ENCODE measurements around the gene CCDC85B. TPM values are rescaled to one million over a fixed set of nuclear protein-coding genes. Genes with fewer than 3 reads are reported as not detected.

Gene CCDC85B
- total RNA-seq, 1 donor from 2014 or later = 12.2 TPM

DNA sequence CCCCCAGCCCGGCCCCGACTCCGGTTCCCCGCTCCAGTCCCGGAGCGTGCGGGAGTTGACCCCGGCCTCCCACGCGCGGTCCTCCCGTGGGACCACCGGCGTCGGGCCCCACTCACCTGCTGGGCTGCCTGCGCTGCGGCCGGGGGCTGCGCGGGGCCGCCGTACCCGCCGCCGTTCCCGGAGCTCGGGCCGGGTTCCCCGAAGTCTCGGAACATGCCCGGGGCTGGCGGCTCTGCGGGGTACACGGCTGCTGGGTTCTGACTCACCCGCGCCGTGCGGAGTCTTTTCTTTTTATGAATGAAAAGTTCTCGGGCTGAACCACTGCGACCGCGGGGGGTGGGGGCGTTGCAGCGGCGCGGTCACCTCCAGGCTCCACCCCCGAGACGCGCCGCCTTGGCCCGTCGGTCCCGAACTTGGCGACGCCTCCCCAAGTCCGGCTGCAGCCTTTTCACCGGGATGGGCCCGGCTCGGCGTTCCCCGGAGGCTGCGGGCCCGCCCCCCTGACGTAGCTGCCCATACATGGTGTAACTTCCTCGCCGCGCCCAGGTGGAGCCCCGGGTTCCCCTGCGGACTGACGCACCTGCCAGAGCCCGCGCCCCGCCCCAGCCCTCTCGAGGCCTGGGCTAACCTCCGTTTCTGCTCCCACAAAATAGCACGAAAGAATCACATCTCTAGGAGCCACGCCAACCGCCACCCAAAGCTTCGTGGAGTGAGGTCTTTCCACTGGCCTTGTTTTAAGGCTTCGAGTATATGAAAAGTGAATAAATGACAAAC is 9.8 kb downstream of the CCDC85B start, which contains the start of gene FOSL1:
TSS of gene FOSL1 (minus strand) at position 264 of the 774 bp plus-strand sequence. CDS start at position 215, 49 bp downstream.
- peak; percentile 76 to 94 for DNase-seq (ENCODE audit: low spot score in 2 of 2)
- FAIRE-seq = no peak

DNA sequence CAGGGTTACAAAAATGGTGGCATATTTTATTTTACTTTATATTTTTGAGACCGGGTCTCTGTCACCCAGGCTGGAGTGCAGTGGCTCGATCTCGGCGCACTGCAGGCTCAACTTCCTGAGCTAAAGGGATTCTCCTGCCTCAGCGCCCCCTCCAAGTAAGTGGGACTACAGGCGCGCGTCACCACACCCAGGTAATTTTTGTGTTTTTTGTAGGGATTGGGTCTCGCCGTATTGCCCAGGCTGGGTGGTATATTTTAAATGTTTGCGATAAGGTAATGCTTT is 10.4 kb downstream of the CCDC85B start:
- FAIRE-seq (no peak), DNase-seq (ENCODE audit: low spot score in 2 of 2) (no peak)

DNA sequence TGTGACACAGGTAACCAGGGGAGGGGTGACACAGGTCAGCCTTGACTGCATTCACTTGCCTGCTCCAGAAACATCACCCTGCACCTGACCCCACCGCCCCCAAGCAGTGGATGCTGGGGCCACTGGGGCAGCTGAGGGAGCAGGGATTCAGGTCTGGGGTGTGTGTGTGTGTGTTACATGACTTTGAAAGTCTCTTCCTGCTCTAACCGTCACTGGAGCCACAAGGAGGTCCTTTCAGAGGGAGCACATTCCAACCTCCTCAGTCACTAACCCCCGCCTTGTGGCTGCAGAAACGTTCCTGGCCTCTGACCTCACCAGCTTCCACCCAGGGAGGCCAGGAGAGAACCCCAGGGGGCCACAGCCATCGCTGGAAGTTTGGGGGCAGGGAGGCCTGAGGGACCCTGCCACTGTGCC is 12.6 kb downstream of the CCDC85B start:
- DNase-seq (ENCODE audit: low spot score in 2 of 2) (no peak), FAIRE-seq (no peak)

DNA sequence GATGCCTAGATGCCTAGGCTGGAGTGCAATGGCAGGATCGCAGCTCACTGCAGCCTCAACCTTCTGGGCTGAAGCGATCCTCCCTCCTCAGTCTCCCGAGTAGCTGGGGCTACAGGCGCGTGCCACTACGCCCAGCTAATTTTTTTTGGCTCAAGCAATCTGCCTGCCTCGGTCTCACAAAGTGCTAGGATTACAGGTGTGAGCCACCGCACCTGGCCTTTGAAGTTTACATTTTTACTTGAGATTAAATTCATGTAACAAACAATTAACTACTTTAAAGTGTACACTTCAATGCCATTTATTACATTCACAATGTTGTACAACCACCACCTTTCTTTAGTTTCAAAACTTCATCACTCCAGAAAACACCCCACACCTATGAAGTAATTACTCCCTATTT is 13.2 kb downstream of the CCDC85B start:
- DNase-seq (ENCODE audit: low spot score in 2 of 2) = no peak

DNA sequence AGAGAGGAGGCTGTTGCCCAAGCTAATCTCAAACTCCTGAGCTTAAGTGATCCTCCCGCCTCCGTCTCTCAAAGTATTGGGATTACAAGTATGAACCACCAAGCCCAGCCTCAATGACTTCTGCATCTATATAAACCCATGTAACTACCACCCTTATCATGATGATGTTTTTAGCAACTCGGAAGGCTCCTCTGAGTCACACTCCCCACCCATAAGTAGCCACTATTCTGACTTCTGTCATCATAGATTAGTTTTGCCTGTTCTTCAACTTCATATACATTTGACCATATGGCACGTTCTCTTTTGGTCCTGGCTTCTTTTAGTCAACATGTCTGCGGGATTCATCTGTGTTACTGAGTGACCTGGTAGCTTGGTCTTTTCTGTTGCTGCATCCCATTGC is 16.1 kb downstream of the CCDC85B start:
- FAIRE-seq (no peak), DNase-seq (ENCODE audit: low spot score in 2 of 2) (no peak)

More for the DNA sequence above, 13.2 kb downstream of the CCDC85B start:
- FAIRE-seq = no peak

DNA sequence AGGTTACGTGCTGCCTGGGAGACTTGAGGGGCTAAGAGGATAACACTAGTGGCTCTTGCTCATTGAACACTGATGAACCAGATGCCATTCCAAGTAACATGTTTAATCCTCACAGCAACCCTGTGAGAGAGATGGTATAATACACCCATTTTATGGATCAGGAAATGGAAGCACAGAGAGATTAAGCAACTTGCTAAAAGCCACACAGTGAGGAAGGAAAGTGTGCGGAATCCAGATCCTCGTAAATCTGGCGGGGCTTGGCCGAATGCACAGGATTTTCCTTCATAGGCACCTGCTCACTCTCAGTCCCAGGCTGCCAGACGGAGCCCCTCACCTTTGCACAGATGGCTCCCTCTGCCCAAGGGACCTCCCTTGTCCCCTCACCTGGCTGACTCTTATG is 17.4 kb downstream of the CCDC85B start:
- no peak for FAIRE-seq
- no peak for DNase-seq (ENCODE audit: low spot score in 2 of 2)

DNA sequence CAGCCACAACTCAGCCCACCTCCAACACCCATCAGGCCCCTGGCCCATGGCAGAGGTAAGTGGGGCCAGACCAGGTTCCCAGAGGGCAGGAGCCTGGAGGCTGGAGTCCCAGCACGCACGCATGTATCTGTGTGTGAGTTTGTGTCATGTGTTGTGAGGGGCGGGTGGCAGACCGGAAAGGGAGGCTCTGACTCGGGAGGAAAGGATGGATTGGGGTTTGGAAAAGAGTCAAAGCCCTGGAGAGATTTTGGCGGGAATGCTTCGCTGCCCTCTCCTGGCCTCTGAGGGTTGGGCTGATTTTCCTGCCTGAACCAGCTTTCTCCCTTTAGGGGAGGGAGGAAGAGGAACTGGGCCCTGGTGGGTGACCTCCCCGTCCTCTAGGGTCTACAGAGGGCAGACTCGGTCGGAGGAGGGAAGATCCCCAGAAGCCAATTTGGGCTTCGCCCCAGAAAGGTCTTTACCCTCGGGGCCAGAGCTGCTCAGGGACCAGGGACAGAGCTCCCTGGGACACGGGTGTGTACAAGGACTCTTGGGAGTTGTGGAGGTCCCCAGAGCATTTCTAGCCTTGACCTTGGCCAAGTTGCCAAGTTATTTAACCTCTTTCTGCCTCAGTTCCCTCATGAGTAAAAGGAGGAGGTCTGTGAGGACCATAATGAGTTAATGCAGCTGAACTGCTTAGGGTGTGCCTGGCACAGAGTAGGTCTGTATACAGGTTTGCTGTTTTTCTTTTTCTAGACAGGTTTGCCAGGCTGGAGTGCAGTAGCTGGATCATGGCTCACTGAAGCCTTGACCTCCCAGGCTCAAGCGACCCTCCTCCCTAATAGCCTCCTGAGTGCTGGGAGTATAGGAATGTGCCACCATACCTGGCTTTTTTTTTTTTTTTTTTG is 21.5 kb downstream of the CCDC85B start:
- peak in 1 of 2 donors; percentile 67 for DNase-seq (ENCODE audit: low spot score in 2 of 2)
- FAIRE-seq = no peak

DNA sequence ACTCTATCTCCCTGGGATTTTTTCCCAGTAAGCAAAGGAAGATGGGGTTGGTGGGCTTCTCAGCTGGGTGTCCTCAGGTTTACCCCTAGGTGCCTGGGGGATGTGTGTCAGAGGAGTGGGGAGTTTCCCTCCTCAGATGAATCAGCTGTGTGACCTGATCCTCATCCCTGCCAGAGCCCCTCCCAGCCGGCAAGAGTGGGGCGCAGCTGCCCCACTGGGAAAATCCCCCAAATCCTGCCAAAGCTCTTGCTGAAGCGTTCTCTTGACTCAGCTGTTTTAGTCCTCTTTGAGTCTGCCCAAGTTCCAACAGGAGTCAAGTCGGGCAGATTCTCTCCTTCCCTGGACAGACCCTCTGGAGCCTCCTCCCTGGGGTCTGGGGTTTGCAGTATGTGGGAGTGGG is 22.4 kb downstream of the CCDC85B start:
- no peak for DNase-seq (ENCODE audit: low spot score in 2 of 2)
- no peak for FAIRE-seq

DNA sequence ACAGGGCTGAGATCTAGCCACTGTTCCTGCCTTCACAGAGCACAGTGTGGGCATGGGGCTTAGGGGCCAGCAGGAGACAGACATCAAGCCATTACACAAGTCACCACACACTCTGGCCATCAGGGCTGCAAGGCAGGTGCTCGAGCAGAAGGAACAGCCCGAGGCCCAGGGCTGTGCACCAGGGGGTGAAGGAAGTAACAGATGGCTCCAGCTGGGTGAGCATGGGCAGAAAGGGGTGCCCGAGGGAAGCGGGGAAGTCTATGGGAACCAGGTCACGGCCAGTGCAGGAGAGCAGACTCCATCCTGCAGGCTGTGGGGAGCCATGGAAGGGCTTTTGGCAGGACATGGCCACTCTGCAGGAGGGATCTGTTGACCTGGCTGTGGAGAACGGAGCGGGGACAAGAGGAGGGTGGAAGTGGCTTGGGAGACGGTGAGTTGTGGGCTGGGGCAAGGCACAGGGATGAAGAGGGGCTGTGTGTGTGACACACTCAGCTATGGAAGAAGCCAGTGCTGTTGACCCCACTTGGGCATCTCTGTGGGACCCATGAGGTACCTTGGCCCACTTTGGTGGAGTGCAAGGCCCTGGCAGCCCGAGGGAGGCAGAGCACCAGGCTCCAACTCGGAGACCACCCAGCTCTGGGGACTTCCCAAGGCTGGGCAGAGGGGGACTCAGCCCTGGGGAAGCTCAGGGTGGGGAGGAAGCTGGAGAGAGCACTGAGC is 24.8 kb downstream of the CCDC85B start:
- FAIRE-seq (no peak), DNase-seq (ENCODE audit: low spot score in 2 of 2) (no peak)

DNA sequence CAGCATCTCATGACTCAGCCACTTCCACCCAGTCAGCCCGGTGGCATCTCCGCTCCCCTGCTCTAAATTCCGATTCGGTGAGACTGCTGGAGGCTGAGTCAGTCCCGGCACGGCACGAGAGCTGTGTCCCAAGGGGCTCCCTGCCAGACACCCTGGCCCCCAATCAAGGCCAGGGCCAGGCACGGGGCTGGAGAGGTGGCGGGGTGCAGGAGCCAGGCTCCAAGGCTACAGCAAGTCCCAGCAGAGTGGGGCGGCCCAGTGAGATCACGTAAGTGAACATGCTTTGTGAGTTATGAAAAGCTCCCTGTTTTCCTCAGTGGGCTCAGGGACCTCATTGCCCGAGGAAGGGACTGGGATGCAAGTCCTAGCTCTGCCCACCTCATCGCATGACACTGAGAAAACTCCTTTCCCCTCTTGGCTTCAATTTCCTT is 25.4 kb downstream of the CCDC85B start:
- FAIRE-seq = no peak
- DNase-seq (ENCODE audit: low spot score in 2 of 2) = peak in 1 of 2 donors; percentile 80

DNA sequence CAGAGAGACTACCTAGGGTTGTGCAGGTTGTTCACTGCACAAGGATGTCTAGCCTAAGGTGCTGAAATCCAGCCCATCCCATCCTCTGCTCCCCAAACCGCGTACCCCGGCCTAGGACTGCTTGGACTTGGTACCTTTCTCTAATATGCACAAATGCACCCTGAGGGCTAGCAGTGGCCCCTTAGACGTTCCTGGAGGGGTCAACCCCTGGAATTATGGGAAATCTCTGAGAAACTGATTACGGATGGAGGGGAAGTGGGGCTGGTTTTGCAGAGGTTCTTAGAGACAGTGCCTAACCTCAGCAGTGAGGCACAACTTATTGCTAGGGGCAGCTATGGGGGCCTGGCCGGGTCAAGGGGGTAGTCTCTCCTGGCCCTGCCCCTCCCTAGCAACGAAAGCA is 25.9 kb downstream of the CCDC85B start:
- no peak for FAIRE-seq

DNA sequence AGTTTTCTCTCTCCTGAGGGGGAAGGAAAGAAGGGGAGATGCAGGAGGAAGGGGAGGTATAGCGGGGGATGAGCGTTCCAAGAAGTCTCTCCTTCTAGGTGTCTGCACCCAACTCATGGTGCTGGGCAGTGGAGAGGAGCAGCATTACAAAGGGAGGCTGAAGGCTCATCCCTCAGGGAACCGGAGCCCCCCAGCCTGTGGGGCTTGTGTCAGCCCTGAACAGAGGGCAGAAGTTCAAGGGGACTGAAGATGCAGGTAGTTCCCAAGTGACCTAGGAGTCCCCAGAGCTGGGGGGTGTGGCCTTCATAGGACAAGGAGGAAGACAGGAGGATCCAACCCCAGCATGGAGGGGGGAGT is 26.6 kb downstream of the CCDC85B start:
- FAIRE-seq (no peak), DNase-seq (ENCODE audit: low spot score in 2 of 2) (no peak)

More for the DNA sequence above, 25.9 kb downstream of the CCDC85B start:
- DNase-seq (ENCODE audit: low spot score in 2 of 2) = no peak

DNA sequence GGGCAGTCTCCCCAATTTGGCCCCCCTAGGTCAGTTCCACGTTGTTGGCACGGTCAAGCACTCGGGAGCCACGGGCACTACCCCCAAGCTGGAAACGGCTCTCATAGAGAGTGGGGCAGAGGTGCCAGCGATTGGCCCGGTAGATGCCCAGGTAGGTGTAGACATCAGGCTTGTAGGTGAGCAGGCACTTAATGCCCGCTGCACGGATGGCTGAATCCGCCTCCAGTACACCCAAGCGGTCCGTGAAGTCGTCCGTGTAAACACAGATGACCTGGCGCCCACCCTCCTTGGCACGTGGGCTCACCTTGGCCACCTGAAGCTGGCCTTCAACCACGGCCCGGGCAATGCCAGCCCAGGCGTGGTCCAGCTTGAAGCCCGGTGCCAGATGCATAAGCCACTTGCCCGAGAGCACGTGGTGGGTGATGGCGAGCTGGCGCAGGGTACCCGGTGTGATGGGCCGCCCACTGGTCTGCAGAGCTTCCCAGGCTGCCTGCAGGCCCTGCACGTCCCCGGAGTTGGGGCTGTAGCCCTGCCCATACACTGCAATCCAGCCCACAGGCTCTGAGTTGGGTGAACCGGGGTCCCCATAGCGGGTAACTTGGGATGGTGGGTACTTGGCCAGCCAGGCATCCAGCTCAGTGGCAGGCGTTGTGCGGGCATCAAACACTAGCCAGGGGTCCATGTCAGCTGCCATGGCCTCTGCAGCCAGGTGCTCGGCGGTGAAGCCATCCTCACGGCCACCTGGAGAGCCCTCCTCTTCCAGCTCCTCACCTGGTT is 27.1 kb downstream of the CCDC85B start:
- DNase-seq (ENCODE audit: low spot score in 2 of 2) = no peak
- FAIRE-seq = no peak

DNA sequence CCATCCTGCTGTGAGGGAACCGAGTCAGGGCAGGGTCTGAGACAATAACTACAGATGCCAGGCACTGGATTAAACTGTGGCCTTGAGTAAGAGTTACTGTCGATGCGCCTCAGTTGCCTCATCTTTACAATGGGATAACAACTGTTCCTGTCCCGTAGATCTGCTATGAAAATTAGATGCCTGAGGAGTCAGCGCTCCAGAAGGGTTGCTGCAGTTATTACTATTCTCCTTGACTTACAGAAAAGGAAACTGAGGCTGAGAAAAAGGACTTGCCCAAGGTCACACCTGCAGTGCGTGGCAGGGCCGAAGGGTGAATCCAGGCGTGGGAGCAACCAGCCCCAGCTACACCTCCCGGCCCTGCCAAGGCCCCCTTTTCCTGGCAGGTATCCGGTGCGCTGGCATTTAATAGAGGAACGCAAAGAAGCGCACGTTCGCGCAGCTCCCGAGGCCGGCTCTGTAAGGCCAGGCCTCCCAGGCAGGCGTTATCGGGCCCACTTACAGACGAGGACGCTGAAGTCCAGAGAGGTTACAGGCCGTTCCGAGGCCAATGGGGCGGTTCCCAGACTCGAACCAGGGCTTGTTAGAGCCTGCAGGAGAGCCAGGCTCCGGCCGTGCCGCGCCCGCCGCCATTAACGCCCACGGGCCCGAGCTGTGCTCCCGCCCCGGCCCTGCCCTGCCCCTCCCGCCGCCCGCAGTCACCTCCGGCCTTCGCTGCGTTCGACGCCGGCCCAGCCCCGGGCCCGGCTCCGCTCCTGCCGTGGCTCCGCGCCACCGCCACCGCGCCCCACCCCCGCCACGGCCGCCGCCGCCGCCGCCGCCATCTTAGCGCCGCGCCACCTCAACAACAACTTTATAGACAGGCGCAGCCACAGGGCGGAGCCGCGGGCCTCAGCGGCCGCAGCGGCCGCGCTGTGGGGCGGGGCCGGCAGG is 28.0 kb downstream of the CCDC85B start, which contains the start of gene C11orf68:
TSS of gene C11orf68 (minus strand) at position 852 of the 930 bp plus-strand sequence. CDS start at position 821, 31 bp downstream.
- FAIRE-seq = no peak
- DNase-seq (ENCODE audit: low spot score in 2 of 2) = peak in 1 of 2 donors; percentile 52

DNA sequence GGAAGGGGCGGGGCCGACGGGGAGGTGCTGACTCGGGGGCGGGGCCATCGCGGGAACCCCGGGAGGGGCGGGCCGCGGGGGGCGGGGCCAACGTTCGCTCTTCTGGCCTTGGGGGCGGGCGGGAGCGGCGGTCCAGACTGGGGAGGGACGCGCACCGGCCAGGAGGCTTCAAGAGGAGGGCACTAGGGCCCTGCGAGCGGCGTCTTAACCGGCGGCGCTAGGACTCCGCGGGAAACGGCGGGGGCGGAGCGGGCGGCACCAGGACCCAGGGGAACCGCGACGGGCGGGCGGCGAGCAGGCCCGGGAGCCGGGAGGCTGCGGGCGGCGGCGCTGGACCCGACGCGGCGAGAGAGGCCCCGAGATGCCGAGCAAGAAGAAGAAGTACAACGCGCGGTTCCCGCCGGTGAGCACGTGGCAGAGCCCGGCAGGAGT is 28.7 kb downstream of the CCDC85B start, which contains the start of gene DRAP1:
TSS of gene DRAP1 (plus strand) at position 286 of the 432 bp plus-strand sequence. CDS start at position 362, 76 bp downstream.
- peak; percentile 100 for DNase-seq (ENCODE audit: low spot score in 2 of 2)
- no peak for FAIRE-seq

DNA sequence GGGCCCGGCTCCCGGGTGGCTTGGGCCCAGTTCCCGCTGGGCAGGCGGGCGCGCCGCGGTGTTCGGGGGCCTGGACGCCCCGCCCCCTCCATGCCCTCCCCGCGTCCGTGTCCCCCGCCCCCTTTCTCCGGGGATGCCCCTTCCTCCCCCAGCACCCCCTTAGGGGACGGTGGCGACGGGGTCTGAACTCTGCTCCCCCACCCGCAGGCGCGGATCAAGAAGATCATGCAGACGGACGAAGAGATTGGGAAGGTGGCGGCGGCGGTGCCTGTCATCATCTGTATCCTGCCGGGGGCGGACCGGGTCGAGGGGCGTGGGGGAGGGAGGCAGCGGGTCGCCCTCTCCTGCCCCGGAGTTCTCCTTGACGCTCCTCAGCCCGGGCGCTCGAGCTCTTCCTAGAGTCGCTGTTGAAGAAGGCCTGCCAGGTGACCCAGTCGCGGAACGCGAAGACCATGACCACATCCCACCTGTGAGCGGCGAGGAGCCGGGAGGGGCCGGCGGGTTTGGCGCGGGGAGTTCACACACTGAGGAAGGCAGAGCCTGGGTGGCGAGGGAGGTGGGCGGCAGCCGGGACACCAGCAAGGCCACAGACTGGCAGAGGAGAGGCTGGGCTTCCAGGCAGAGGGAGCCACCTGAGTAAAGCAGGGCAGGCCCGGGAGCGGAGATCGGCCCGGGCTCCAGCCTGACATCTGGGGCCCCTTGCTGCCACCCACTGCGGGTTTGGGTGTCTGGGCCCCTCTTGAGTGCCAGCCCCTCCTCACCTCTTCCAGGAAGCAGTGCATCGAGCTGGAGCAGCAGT is 29.3 kb downstream of the CCDC85B start:
- FAIRE-seq (no peak), DNase-seq (ENCODE audit: low spot score in 2 of 2) (peak in 1 of 2 donors; percentile 50)

DNA sequence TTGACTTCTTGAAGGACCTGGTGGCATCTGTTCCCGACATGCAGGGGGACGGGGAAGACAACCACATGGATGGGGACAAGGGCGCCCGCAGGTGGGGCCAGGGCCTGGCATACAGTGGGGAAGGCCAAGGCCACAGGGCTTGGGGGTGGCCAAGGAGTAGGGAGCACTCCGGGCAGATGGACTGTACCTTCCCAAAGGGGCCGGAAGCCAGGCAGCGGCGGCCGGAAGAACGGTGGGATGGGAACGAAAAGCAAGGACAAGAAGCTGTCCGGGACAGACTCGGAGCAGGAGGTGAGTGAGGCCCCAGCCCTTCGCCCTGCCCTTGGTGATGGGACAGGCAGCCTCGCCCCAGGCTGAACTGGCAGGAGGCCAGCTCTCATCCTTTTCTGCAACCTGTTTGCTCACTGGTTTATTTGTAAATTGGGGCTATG is 29.9 kb downstream of the CCDC85B start:
- no peak for DNase-seq (ENCODE audit: low spot score in 2 of 2)
- FAIRE-seq = no peak

DNA sequence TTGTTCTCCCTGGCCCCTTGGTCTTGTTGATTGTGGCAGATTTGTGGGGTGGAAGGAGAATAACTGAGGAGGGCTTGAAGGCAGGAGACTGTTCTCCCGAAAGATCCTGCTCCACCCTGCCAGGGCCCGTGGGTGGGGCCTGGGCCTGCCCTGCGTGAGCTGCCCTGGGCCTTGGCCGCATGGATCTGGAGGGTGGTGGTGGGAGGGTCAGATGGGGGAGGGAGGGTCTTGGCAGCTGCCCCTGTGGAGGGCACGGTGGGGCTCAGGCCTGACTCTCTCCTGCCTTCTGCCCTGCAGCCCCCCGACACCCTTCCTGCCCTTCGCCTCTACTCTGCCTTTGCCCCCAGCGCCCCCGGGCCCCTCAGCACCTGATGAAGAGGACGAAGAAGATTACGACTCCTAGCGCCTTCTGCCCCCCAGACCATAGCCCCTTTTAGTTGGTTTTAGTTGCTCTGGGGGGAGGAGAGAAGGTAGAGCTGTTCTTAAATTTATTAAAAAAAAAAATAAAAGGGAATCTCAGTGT is 30.6 kb downstream of the CCDC85B start:
- FAIRE-seq = no peak

More for the DNA sequence above, 30.6 kb downstream of the CCDC85B start:
- no peak for DNase-seq (ENCODE audit: low spot score in 2 of 2)
